ENCODE data around the gene SQSTM1. TPM values are rescaled to one million over a fixed set of nuclear protein-coding genes. Genes with fewer than 3 reads are reported as not detected.

Gene SQSTM1
- total and polyA plus RNA-seq, 9 of the 15 experiments (the other 6 are each of a cell fraction or from before 2014, with no cell fraction given), result 5.6 to 148 (median 64.0) TPM

GRCh38 chr5:179858586-179859427 lies 38.1 kb downstream of the SQSTM1 start, which contains the start of gene MRNIP (continued):
- TF ChIP-seq, protein P1, sequence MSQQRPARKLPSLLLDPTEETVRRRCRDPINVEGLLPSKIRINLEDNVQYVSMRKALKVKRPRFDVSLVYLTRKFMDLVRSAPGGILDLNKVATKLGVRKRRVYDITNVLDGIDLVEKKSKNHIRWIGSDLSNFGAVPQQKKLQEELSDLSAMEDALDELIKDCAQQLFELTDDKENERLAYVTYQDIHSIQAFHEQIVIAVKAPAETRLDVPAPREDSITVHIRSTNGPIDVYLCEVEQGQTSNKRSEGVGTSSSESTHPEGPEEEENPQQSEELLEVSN (IDR thresholded peaks at IDR 0.05; ENCODE audit: borderline replicate concordance in 1 of 2, extremely low read depth in 1 of 2, insufficient read depth in 1 of 2, insufficient read length in 1 of 2, low read depth in 1 of 2, low read length in 1 of 2, poor library complexity in 1 of 2, severe bottlenecking in 1 of 2), result peak; percentile 85 to 89
- TF ChIP-seq LARP7 (IDR thresholded peaks at IDR 0.05) (no peak), MCM3 (IDR thresholded peaks at IDR 0.05) (no peak), E2F3 (CRISPR knock-in tag; IDR thresholded peaks at IDR 0.05) (no peak), TEAD4 (IDR thresholded peaks at IDR 0.05; ENCODE audit: low read length) (no peak), TEAD4 (CRISPR knock-in tag; IDR thresholded peaks at IDR 0.05; ENCODE audit: borderline replicate concordance) (peak; percentile 17; the same call in 1 of the 2 replicates), BRCA1 (IDR thresholded peaks at IDR 0.05) (no peak), BRCA1 (CRISPR knock-in tag; IDR thresholded peaks at IDR 0.05) (no peak), DEAF1 (CRISPR knock-in tag; IDR thresholded peaks at IDR 0.05) (no peak), TAF9B (IDR thresholded peaks at IDR 0.05; ENCODE audit: partially characterized antibody) (no peak), MTA2 (IDR thresholded peaks at IDR 0.05; ENCODE audit: low read depth) (no peak), FOXP1 (CRISPR knock-in tag; IDR thresholded peaks at IDR 0.05) (peak; percentile 85; the same call in 1 of the 2 replicates), HDAC6 (IDR thresholded peaks at IDR 0.05; ENCODE audit: low read depth, low read length) (no peak), NFXL1 (CRISPR knock-in tag; IDR thresholded peaks at IDR 0.05) (no peak), ILF3 (IDR thresholded peaks at IDR 0.05; ENCODE audit: borderline replicate concordance) (no peak), RERE (CRISPR knock-in tag; IDR thresholded peaks at IDR 0.05; ENCODE audit: borderline replicate concordance) (no peak), TARDBP (IDR thresholded peaks at IDR 0.05) (no peak), GABPA (tag; conservative IDR thresholded peaks at IDR 0.05; ENCODE audit: low read depth) (peak; percentile 82), SRSF9 (IDR thresholded peaks at IDR 0.05; ENCODE audit: borderline replicate concordance, low read depth, low read length) (no peak), KDM5B (IDR thresholded peaks at IDR 0.05; ENCODE audit: insufficient replicate concordance, low read depth, low read length) (peak; percentile 42), ZNF133 (CRISPR knock-in tag; IDR thresholded peaks at IDR 0.05) (no peak)

Data from K562 (cell line).